ENCODE data around the gene PEX7. TPM values are rescaled to one million over a fixed set of nuclear protein-coding genes. Genes with fewer than 3 reads are reported as not detected.
"Not testable (repeated sequence)": the region's sequence is repeated elsewhere in the genome, so short reads cannot be mapped to it uniquely, and the experiment has no call there.

Gene PEX7
- total and polyA plus RNA-seq, 2 donors (not counting 1 experiment from before 2014, with no cell fraction given): 10.2 to 18.0 TPM

DNA sequence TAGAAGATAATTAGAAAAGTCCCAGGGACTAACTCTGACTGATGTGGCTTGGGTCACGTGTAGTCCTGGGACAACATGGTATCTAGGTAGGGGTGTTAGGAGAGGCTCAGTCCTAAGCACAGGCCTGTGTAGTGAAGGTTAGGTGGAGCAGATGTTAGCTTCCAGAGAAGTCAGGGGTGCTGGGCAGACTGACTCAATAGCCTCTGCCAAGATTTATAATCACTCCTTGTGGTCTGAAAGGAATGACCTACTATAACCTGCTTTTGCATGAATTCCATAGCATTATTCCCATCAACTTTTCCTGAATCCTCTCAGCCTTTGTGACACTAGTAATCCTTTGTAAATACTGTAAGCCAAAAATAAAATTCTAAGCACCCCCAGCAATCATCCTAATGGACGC lies 10.2 kb upstream of the PEX7 start:
- H2AFZ ChIP-seq (ENCODE audit: low read length): no peak overlapping the region
- no peaks in the 10 kb centered on the region for H3K36me3 ChIP-seq (ENCODE audit: control insufficient read depth, insufficient read depth, low read length)
- no peak overlapping the region for H3K4me2 ChIP-seq (ENCODE audit: extremely low read depth, insufficient read depth, low read length)

DNA sequence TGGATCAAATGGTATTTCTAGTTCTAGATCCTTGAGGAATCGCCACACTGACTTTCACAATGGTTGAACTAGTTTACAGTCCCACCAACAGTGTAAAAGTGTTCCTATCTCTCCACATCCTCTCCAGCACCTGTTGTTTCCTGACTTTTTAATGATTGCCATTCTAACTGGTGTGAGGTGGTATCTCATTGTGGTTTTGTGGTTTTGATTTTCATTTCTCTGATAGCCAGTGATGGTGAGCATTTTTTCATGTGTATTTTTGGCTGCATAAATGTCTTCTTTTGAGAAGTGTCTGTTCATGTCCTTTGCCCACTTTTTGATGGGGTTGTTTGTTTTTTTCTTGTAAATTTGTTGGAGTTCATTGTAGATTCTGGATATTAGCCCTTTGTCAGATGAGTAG lies 6.8 kb upstream of the PEX7 start:
- H4K20me1 ChIP-seq (ENCODE audit: control insufficient read depth, extremely low read depth, insufficient read depth, low read length); H2AFZ ChIP-seq (ENCODE audit: low read length); H3K9me3 ChIP-seq (ENCODE audit: control insufficient read depth, insufficient read depth, low read depth, low read length); DNase-seq (ENCODE audit: low read depth in 2 of 2); H3K79me2 ChIP-seq (ENCODE audit: control insufficient read depth, insufficient read depth, low read length); H3K4me2 ChIP-seq (ENCODE audit: extremely low read depth, insufficient read depth, low read length); H3K4me3 ChIP-seq (replicated peaks in 1 of 4; ENCODE audit: control extremely low read depth in 1 of 4, insufficient read depth in 1 of 4, low read depth in 3 of 4, low read length in 4 of 4); H3K4me1 ChIP-seq (ENCODE audit: control insufficient read depth, extremely low read depth, insufficient read depth, low read length); H3K9ac ChIP-seq (ENCODE audit: insufficient read depth, low read length); H3K36me3 ChIP-seq (ENCODE audit: control insufficient read depth, insufficient read depth, low read length); H3K27me3 ChIP-seq (ENCODE audit: control insufficient read depth, insufficient read depth, low read length); H3K27ac ChIP-seq (ENCODE audit: insufficient read depth, low read length): not testable (repeated sequence)

More for the DNA sequence above, 10.2 kb upstream of the PEX7 start:
- H3K9ac ChIP-seq (ENCODE audit: insufficient read depth, low read length): no peak overlapping the region
- no peak overlapping the region for H3K27ac ChIP-seq (ENCODE audit: insufficient read depth, low read length)
- H3K79me2 ChIP-seq (ENCODE audit: control insufficient read depth, insufficient read depth, low read length): no peaks in the 10 kb centered on the region
- H4K20me1 ChIP-seq (ENCODE audit: control insufficient read depth, extremely low read depth, insufficient read depth, low read length): no peaks in the 10 kb centered on the region
- H3K9me3 ChIP-seq (ENCODE audit: control insufficient read depth, insufficient read depth, low read depth, low read length): no peaks in the 10 kb centered on the region
- no peaks in the 10 kb centered on the region for H3K27me3 ChIP-seq (ENCODE audit: control insufficient read depth, insufficient read depth, low read length)
- TF ChIP-seq EZH2 (IDR thresholded peaks at IDR 0.05; ENCODE audit: low read length, missing control alignments): no peak
- TF ChIP-seq, protein P1, sequence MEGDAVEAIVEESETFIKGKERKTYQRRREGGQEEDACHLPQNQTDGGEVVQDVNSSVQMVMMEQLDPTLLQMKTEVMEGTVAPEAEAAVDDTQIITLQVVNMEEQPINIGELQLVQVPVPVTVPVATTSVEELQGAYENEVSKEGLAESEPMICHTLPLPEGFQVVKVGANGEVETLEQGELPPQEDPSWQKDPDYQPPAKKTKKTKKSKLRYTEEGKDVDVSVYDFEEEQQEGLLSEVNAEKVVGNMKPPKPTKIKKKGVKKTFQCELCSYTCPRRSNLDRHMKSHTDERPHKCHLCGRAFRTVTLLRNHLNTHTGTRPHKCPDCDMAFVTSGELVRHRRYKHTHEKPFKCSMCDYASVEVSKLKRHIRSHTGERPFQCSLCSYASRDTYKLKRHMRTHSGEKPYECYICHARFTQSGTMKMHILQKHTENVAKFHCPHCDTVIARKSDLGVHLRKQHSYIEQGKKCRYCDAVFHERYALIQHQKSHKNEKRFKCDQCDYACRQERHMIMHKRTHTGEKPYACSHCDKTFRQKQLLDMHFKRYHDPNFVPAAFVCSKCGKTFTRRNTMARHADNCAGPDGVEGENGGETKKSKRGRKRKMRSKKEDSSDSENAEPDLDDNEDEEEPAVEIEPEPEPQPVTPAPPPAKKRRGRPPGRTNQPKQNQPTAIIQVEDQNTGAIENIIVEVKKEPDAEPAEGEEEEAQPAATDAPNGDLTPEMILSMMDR (conservative IDR thresholded peaks at IDR 0.05 in 1 of 2, IDR thresholded peaks at IDR 0.05 in 1 of 2; ENCODE audit: low read depth in 1 of 2, low read length in 2 of 2): no peak
- no peak overlapping the region for H3K4me3 ChIP-seq (replicated peaks in 1 of 4; ENCODE audit: control extremely low read depth in 1 of 4, insufficient read depth in 1 of 4, low read depth in 3 of 4, low read length in 4 of 4)
- peak in 1 of 2 donors; percentile 73 for DNase-seq (ENCODE audit: low read depth in 2 of 2)
- H3K4me1 ChIP-seq (ENCODE audit: control insufficient read depth, extremely low read depth, insufficient read depth, low read length): no peaks in the 10 kb centered on the region

DNA sequence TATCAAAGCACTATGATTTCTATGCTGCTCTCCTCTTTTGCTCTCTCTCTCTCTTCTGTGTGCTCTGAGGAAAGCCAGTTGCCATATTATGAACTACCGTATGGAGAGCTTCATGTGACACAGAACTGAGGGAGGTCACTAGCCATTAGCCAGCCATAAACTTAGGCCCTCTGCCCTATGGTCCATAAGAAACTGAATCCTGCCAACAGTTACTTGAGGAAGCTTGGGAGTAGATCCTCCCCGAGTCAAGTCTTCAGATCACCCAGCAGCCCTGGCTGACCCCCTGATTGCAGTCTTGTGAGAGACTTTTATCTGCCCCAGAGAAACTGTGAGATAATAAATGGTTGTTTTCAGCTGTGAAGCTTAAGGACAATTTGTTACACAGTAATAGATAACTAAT lies 5.7 kb upstream of the PEX7 start:
- Histone ChIP-seq H3K27ac (ENCODE audit: insufficient read depth, low read length) (no peak overlapping the region), H4K20me1 (ENCODE audit: control insufficient read depth, extremely low read depth, insufficient read depth, low read length) (no peaks in the 10 kb centered on the region), H3K27me3 (ENCODE audit: control insufficient read depth, insufficient read depth, low read length) (no peaks in the 10 kb centered on the region), H3K4me3 (replicated peaks in 1 of 4; ENCODE audit: control extremely low read depth in 1 of 4, insufficient read depth in 1 of 4, low read depth in 3 of 4, low read length in 4 of 4) (no peak overlapping the region), H3K36me3 (ENCODE audit: control insufficient read depth, insufficient read depth, low read length) (no peaks in the 10 kb centered on the region), H3K9ac (ENCODE audit: insufficient read depth, low read length) (no peak overlapping the region), H3K9me3 (ENCODE audit: control insufficient read depth, insufficient read depth, low read depth, low read length) (no peaks in the 10 kb centered on the region), H3K4me2 (ENCODE audit: extremely low read depth, insufficient read depth, low read length) (no peak overlapping the region), H2AFZ (ENCODE audit: low read length) (no peak overlapping the region), H3K79me2 (ENCODE audit: control insufficient read depth, insufficient read depth, low read length) (no peaks in the 10 kb centered on the region), H3K4me1 (ENCODE audit: control insufficient read depth, extremely low read depth, insufficient read depth, low read length) (no peaks in the 10 kb centered on the region)
- DNase-seq (ENCODE audit: low read depth in 2 of 2): no peak
- no peak for TF ChIP-seq EZH2 (IDR thresholded peaks at IDR 0.05; ENCODE audit: low read length, missing control alignments)

DNA sequence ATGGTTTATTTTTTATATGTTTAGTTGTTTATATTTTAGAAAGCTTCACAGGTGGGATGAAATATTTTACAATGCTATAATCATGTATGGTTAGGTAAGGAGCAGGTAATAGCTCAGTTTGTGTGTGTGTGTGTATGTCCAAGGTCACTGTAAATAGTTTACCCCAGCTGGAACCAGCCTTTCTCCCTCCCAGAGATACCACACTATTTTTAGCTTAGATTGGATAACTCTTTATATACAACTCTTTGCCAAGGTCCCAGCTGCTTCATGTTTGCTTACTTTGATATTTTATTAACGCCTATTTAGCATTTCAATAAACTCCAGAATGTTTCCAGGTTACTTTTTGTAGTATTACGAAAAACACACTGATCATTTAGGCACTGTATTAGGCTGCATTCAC lies 1.8 kb upstream of the PEX7 start:
- no peaks in the 10 kb centered on the region for H4K20me1 ChIP-seq (ENCODE audit: control insufficient read depth, extremely low read depth, insufficient read depth, low read length)
- no peak for DNase-seq (ENCODE audit: low read depth in 2 of 2)
- no peak overlapping the region for H3K27ac ChIP-seq (ENCODE audit: insufficient read depth, low read length)
- no peaks in the 10 kb centered on the region for H3K4me1 ChIP-seq (ENCODE audit: control insufficient read depth, extremely low read depth, insufficient read depth, low read length)
- H3K4me2 ChIP-seq (ENCODE audit: extremely low read depth, insufficient read depth, low read length): no peak overlapping the region
- H3K27me3 ChIP-seq (ENCODE audit: control insufficient read depth, insufficient read depth, low read length): no peaks in the 10 kb centered on the region
- no peak for TF ChIP-seq EZH2 (IDR thresholded peaks at IDR 0.05; ENCODE audit: low read length, missing control alignments)
- TF ChIP-seq, protein P1 (conservative IDR thresholded peaks at IDR 0.05 in 1 of 2, IDR thresholded peaks at IDR 0.05 in 1 of 2; ENCODE audit: low read depth in 1 of 2, low read length in 2 of 2): no peak
- no peaks in the 10 kb centered on the region for H3K79me2 ChIP-seq (ENCODE audit: control insufficient read depth, insufficient read depth, low read length)
- H3K9me3 ChIP-seq (ENCODE audit: control insufficient read depth, insufficient read depth, low read depth, low read length): no peaks in the 10 kb centered on the region
- no peak overlapping the region for H3K4me3 ChIP-seq (replicated peaks in 1 of 4; ENCODE audit: control extremely low read depth in 1 of 4, insufficient read depth in 1 of 4, low read depth in 3 of 4, low read length in 4 of 4)
- no peak overlapping the region for H3K9ac ChIP-seq (ENCODE audit: insufficient read depth, low read length)
- no peaks in the 10 kb centered on the region for H3K36me3 ChIP-seq (ENCODE audit: control insufficient read depth, insufficient read depth, low read length)
- H2AFZ ChIP-seq (ENCODE audit: low read length): no peak overlapping the region

Data from fibroblast of lung (primary cell).